HPDE6-E6E7 (cell line): ENCODE data around the gene PNCK.

ENCODE experiments used
- DNase-seq: peaks from one replicate; pipeline ENCODE4 v3.0.0; 2011; ENCODE audit warnings: missing footprints; ENCODE audit errors: extremely low spot score

PNCK gene

DNA sequence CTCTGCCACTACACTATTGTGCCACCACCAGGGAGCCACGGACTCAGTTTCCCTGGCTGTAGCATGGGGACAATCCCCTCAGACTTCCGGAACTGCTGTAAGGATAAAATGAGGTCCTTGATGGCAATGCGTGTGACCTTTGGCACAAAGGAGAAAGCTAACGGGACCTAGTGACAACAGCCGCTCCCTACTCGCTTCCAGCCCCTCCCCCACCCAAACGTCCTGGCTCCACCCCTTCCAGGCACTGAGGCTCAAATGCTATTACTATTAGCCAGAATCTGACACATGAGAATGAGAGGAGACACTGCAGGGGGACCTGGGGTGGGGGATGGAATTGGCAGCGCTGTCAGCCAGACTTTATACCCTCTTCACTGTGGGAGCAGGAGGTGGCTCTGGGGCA, 32.0 kb downstream of the PNCK start:
- no peak for DNase-seq

DNA sequence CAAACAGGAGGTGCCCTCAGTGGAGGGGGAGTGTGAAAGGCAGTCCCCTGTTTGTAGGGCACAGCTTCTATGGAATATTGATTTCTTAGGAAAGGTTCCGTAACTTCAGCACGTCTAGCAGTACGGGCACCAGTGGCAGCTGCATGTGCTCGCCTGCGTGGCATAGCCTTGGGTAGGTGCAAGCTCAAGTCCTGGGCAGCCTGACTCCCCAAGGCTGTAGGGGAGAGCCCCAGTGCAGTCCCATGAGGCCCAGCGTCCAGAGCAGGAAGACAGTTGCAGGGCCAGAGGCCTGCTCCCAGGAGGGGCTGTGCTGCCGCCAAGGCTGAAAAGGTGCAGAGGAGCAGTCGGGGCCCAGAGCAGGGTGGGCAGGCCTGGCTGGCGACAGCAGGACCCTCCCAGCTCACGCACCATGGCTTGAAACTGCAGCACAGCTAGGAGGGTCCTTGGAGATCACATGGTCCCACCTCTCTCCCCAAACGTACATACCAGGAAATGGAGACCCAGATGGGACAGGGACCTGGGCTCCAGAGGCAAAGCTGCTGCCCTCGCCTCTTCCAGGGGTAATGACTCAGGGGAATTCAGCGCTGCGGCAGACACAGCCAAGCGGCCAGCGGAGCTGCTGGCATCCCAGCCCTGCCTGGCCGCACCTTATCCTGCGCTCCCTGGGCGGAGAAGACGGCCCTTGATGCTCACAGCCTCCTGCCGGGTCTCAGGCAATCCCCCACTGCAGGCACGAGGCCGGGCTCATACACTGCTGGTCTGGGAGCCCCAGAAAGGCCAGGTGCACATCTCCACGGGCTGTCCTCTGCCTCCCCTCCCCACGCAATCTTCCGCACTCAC, 32.7 kb downstream of the PNCK start:
- DNase-seq = no peak

DNA sequence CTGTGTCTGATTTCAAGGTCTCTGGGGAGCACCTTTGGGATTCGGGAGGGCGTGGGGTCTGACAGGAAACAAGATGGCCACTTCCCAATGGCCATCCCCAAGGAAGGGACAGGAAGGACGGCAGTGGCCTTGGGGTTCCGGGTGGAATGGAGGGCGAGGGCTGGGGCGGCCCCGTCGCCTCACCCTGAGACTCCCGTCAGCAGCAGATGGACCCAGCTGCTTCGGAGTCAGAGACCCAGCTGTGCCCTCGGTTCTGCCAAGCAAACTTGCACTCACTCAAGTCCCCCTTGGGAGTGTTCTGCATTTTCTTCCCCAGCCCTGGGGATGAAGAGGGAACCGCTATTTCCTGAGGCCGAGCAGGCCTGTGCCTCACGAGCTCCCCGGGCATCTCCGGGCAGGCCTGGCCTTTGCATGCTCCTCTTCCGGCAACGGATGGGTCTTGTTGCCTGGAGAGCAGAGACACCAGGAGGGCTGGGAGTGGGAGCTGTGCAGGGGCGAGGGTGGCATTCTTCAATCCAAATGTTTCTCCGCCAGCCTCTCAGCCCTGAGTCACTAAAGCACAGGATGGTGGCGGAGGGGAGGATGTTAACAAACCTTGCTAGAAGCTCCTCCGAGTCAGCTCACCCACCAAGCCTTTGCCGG, 33.4 kb downstream of the PNCK start:
- no peak for DNase-seq

DNA sequence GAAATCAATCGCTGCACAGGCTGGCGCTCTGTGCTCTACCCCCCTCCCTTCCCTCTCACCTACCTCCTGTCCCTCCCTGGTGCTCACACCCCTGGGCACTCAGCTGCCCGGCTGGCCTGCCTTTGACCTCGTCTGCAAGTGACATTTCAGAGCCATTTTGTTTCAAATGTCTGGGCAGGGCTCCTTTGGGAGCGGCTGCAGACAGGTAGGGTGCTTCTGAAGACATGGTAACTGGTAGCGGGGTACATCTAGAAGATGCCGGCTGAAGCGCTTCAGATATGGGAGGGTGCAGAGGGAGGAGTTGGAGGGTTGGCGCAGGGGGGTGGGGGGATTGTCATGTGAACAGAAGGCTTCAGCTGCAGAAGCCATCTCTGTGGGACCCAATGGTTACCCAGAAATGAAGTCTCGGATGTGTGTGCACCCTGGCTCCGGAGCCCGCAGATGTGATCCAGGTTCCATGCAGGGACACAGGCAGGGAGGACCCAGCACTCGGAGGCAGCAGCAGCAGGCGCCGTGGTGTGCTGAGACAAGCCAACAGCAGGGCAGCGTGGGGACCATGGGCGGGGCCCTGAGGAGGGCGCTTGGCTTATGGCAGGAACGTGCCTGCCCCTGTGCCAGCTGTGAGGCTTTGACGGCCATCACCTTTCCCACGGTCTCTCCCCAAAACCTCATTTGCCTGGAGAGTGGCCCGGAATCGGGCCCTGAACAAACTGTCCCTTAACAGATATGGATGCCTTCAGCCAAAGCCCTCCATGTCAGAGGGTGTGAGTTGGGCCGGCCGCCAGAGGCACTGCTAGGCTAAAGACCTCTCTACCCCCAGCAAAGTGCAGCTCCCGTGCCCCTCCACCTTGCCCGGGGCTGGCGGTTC, 34.2 kb downstream of the PNCK start:
- no peak for DNase-seq

DNA sequence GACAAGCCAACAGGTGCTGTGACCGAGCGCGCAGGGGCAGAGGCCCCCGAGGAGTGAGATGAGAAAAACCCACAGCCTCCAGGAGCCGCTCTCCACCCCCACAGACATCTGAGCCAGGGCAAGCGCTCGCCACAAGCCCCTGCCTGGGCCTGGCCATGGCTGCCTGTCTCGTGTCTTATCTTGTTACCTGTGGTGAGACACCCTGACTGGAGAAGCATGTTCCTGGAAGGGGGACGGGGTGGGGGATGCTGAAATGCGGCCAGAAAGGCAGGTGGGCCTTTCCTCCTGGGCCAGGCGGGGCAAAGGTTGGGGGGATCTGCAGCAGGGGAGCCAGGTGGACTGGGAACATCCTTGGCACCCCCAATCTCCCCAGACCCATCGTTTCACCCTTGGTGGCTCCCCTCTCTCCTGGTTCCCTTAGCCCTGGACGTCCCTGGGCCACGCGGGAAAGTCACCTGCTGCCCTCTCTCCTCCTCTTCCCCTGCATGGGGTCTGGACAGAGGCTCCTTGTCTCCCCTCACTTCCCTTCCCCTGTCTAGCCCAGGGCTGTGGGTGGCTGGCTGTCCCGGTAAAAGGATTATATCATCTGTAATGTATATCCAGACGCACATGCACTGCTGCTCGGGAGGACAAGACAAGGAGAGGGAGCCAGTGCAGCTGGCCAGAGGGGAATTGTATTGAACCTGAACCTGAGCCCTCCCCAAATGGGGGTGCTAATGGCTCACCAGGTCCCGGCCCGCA, 35.0 kb downstream of the PNCK start:
- DNase-seq = peak; percentile 71

DNA sequence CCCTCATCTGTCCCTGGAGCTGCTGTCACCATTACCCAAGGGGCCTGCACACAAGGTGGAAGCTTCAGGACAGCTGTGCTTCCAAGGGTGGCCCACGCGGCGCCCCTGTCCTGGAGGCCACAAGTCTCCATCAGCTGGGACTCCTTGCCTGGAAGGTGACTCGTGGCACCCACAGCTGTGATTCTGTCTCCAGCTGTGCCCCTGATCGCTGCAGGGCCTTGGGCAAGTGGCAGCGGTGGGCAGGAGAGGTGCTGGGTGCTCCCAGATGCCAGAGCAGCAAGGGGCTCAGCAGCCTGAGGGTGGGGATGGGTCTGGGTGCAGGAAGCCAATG, 35.6 kb downstream of the PNCK start:
- DNase-seq = no peak

DNA sequence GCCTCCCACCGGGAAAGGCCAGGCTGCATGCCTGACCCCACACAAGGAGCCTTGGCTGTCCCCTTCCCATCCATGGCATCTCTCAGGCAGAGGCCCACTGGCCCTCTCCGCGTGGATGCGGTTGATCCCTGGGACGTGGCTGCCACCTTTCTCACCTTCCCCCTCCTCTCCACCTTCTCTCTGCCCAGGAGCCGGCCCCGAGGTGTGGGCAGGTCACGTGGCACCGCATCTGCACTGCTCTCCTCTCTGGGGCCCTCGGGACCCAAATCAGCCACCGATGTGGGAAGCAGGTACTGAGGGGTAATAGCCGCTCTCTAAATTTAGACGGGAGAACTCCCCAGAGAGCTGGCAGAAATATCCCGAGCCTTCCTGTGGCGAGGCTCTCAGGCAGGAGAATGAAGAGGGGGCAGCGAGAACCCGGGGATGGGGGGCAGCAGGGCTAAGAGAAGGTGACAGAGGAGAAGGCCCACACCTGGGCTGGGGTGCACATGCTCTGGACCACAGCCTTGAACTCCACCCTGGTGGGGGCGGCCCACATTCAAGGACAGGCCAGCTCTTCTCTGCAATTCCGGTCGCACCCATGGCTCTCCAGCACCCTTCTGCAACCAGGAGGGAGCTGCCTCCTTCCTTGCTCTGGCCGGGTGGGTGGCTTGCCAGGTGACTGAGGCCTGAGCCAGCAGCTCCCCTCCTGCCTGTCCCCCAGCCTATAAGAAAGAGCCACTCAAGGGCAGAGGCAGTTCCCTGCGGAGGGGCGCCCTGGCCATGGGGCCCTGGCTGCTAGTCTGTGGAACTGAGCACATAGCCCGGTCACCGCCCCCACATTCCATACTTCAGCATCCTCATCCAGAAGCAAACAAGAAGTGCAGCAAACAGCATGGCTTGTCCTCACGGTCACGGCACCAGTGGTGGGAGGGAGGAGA, 36.2 kb downstream of the PNCK start:
- no peak for DNase-seq

DNA sequence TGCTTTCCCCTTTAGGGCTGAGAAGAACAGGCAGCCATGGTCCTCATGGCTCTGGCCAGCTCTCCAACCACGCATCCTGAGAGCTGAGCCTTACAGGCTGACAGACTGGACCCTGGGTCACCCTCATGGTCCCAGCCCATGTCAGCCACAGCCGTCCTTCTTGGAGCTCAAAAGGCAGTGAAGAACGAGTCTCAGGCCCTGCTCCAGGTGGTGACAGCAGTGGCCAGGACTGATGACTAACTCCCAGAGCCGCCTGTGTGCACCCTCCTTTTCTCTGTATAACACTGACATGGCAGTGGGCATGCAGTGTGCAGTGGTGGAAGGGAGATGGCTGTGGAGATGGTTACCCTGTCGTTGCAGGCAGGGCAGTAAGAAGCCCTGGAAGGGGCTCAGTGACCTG, 36.9 kb downstream of the PNCK start:
- no peak for DNase-seq

DNA sequence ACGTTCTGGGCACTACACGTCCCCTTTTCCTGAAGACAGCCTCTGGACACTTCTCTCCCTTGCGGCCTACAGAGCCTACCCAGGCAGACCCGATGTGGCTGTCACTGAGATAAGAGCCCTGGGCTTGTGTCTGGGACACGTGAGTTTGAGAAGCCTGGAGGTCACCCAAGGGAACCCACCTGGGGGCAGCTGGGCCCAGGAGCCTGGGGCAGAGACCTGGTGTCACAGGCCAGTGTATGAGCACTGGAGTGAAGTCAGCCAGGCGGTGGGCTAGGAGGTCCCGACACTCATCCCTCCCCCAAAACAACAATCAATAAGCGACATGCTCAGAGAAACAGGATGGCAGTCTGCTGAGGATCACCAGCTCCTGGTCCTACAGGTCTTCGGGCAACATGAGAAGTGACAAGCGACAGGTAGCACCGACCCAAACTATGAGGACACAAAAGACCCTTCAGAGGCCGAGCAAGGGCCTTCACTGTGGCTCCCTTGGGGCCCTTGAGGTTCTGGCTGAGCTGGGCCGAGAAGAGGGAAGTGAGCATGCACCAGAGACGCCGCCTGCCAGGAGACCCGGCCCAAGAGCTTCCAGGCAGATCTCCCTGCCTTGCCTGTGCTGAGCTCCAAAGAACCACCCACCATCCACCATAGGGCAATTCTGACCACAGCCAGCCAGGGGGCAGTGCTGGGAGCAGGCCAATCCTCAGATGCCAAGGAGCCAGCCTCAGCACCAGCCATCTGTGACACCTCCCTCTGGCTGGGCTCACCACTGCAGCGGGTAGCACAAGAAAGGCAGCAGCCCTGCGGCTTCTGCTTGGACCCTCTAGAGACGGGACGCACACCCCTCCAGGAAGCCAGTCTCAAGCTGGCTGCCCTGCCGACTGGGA, 37.6 kb downstream of the PNCK start:
- no peak for DNase-seq

DNA sequence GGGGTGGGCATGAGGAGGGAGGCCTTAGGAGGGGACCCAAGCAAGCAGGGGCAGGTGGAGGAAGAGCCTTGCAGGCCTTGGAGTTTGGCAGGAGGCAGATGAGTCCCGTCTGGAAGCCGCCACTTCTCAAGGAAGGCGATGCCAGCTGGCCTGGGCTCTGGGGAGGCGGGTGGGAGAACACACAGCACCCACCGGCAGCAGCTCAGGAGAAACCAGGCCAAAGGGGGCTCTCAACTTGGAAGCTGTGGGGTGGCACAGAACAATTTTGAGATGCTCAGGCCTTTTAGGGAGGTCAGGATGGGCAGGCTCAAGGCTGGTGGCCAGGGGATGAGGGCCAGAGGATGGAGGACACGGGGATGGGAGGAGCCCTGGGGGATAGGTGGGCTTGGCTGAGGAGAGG, 38.2 kb downstream of the PNCK start:
- no peak for DNase-seq

DNA sequence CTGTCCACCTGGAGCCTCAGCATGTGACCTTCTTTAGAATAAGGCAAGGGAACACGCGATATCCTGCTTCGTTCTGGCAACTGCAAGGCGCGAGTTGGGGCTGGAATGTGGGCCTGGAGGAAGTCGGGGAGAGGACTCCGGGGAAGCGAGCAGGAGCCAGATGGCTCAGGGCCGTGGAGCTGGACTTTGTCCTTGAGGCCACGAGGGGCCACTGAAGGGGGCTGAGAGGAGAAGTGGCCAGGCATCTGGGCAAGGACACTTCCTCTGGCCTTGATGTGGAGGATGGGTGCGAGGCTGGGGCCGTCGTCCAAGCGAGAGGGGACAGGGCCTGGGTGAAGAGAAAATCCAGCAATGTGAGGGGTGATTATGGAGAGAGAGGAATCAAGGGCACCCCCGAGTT, 38.8 kb downstream of the PNCK start:
- no peak for DNase-seq

DNA sequence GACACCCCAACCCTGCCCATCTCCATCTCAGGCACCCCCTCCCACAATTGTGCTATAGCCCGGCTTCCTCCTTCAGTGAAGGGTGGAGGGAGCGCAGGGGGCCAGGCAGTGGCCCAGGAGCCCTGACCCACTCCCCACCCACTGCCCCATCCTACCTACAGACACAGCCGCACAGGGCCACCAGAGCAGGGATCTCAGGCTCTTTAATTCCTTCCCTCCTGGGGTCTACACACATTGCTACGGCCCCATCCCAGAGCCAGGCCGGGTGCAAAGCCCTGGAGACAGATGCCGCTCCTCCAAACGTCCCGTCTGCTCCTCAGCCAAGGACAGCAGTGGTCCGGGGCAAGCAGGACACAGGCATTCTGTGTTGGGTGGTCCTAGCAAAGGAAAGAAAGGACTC, 39.4 kb downstream of the PNCK start:
- no peak for DNase-seq

DNA sequence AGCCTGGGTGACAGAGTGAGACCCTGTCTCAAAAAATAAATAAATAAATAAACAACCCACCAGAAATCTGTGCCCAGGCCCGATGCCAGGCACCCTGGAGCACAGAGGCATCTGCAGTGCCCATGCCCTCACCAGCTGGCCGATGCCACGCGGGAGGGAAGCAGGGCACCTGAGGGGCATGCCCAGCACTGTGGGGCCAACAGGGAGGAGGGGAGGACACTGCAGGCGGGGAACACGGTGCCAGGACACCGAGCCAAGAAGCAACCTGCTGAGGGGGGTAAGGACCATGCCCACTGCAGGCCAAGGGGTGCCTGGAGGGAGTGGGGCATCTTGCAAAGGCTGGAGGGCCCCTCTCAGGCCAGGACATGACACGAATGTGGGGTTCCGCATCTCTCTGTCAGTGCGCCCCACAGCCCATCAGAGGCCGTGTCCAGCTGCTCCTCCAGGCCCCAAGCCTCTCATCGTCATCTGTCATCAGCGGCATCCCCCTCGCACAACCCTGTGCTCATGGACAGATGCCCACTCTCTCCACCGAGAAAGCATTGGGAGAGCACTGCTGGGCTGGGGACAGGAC, 39.9 kb downstream of the PNCK start:
- DNase-seq = no peak

DNA sequence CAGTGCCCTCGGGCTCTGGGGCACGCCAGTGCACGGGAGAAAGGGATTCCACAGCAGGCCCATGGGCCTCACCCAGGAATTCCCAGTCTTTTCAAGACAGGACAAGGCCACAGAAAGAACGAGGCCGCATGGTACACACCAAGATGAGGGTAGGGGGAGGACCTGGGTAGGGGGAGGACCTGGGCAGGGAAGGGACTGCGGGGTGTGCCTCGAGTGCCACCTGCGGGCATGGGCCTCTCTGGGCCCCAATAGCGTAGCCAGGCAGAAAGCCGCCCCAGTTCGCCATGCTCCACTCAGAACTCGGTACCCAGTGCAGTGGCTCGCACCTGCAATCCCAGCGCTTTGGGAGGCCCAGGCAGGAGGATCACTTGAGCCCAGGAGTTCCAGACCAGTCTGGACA, 40.6 kb downstream of the PNCK start:
- DNase-seq = no peak

DNA sequence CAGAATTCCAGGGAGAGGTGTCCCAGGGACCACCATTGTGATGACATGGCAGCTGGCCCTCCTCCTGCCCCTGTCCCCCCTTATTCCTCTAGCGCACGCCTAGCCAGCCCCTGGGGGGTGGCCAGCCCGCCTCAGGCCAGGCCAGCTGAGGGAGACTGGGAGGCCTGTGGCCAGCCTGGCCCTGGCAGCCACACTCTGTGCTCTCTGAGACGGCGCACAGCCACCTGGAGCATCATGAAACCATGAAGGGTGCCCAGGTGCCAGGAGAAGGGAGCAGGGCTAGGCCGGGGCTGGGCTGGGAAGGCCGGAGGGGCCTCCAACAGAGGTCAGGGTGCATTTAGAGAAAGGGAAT, 41.0 kb downstream of the PNCK start:
- no peak for DNase-seq

DNA sequence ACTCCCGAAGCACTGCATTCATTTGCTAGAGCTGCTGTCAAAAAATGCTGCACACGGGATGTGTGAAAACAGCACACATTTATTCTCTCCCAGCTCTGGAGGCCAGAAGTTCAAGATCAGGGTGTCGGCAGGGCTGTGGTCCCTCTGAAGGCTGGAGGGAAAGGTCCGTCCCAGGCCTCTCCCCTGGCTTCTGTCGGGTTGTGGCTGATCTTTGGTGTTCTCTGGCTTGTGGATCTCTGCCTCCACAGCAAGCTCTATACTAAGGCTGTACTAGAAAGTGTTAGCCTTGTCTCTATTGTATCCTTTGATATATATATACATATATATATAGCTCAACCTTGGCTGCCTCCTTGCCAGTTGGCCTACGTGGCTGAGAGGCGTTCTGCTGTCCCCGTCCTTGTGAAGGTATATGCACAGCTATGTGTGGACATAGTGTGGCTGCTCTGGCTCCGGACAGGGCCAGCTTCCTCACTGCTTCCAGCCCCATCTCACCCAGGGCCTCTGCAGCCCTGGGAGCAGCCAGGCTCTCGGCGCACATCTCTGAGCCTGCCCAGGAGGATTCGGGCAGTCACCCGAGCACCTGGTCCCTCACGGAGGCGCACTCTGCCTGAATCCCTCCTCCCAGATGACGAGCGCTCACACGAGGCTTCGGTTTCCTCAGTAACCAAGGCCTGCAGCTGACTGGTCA, 41.6 kb downstream of the PNCK start:
- no peak for DNase-seq

DNA sequence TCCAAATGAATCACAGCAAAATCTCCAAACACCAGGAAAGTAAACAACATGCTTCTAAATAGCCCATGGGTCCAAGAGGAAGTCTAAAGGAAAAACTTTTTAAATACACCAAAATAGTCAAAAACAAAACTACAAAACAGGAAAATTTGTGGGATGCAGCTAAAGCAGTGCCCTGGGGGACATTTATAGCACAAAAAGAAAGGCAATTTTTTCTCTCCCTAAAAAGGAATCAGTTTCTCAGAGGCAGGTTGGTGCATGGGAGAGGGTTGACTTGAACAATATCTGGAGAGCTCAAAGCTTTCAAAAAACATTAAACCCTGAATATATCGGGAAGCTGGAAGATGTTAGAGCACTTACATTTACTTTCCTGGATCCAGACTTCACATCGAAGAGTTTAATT, 42.3 kb downstream of the PNCK start:
- DNase-seq = no peak

DNA sequence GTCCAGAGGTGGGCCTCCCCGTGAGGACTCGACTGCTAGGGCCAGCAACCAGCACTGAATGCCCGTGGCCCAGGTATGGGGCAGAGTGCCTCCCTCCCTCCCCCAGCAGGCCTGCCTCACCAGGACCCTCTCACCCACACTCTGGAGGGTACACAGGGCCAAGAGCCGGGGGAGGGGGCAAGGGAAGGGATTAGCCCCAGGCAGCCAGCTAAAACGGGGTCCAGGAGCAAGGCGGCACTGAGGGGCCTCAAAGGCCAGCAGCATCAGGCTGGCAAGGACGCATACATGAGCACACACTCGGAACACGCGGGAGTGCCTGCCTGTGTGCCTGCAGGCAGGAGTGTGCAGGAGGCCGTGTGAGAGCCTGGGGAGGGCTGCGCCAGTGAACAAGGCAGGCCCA, 44.9 kb downstream of the PNCK start:
- DNase-seq = no peak

DNA sequence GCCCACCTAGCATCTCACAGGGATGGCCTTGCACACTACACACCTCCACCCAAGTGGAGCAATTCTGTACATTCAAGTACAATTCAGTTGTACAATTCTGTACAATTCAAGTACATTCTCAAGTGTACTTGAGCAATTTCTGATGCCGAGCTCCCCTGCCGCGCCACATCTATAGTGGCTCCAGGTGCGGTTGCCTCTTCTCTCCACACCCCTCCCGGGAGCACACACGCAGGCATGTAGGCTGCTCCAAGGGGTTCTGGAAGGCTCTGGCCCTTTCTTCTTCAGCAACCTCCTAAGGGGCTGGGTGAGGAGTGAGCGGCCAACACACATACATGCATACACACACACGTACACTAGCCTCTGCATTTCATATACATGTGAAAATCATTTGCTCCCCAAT, 45.5 kb downstream of the PNCK start:
- no peak for DNase-seq
